SJCRH30 (cell line): Measurements from ENCODE around the gene SLC43A3. TPM values are rescaled to one million over a fixed set of nuclear protein-coding genes. Genes with fewer than 3 reads are reported as not detected.

ENCODE experiments used
- DNase-seq, 2 experiments: peaks; one replicate each; pipeline ENCODE4 v3.0.0-alpha.2; 2015 to 2020
- H3K27ac ChIP-seq: fragments of 250-450 bp; sonication (Bioruptor Pico); 2 replicates; pipeline ENCODE4 v1.5.1; 2020; ENCODE audit warnings: mild to moderate bottlenecking, moderate library complexity
- H3K27me3 ChIP-seq: fragments of 250-450 bp; sonication (Bioruptor Pico); 2 replicates; pipeline ENCODE4 v1.5.1; 2020; ENCODE audit warnings: mild to moderate bottlenecking, moderate library complexity
- H3K36me3 ChIP-seq: fragments of 250-450 bp; sonication (Bioruptor Pico); 2 replicates; pipeline ENCODE4 v1.5.1; 2020; ENCODE audit warnings: mild to moderate bottlenecking, moderate library complexity
- H3K4me1 ChIP-seq: fragments of 250-450 bp; sonication (Bioruptor Pico); 2 replicates; pipeline ENCODE4 v1.5.1; 2020; ENCODE audit warnings: mild to moderate bottlenecking, moderate library complexity
- H3K4me3 ChIP-seq: fragments of 250-450 bp; sonication (Bioruptor Pico); 2 replicates; pipeline ENCODE4 v1.5.1; 2020; ENCODE audit warnings: mild to moderate bottlenecking, moderate library complexity
- H3K9me3 ChIP-seq: fragments of 250-450 bp; sonication (Bioruptor Pico); replicated peaks from 2 replicates; pipeline ENCODE4 v1.5.1; 2020; ENCODE audit warnings: mild to moderate bottlenecking, moderate library complexity
- total RNA-seq: library from RNA; depleted of rRNA; stranded (reverse); fragments of >200 nt; shearing (Covaris generic); gene quantifications from 2 replicates; pipeline ENCODE4 v1.2.3, GENCODE V29; 2014; rRNA removed

Gene SLC43A3
- total RNA-seq, 1 experiment from 2014 or later = 0.12 TPM

DNA sequence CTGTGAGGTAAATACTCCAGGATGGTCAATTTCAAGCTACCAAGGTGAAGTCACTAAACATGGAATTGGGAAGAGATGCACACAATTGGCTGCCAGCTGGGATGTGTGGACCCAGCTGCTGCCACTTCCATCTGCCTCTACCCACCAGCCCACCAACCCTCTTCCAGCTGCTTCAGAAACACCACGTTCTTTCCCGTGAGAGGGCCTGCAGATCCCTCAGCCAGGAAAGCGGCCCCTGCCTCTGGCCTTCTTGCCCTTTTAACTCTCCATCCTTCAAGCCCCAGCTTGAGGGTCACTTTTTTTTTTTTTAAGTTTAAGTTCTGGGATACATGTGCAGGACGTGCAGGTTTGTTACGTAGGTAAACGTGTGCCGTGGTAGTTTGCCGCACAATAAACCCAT, 65.9 kb downstream of the SLC43A3 start:
- Histone ChIP-seq H3K36me3 (no peaks in the 10 kb centered on the region), H3K4me3 (no peak overlapping the region), H3K27me3 (0 out of 2 replicates have a peak, but pooled peaks cover 3% of the 10 kb centered on the region), H3K27ac (no peak overlapping the region), H3K9me3 (no peaks in the 10 kb centered on the region), H3K4me1 (peaks cover 17% of the 10 kb centered on the region)
- peak in 1 of 2 experiments; percentile 26 for DNase-seq

DNA sequence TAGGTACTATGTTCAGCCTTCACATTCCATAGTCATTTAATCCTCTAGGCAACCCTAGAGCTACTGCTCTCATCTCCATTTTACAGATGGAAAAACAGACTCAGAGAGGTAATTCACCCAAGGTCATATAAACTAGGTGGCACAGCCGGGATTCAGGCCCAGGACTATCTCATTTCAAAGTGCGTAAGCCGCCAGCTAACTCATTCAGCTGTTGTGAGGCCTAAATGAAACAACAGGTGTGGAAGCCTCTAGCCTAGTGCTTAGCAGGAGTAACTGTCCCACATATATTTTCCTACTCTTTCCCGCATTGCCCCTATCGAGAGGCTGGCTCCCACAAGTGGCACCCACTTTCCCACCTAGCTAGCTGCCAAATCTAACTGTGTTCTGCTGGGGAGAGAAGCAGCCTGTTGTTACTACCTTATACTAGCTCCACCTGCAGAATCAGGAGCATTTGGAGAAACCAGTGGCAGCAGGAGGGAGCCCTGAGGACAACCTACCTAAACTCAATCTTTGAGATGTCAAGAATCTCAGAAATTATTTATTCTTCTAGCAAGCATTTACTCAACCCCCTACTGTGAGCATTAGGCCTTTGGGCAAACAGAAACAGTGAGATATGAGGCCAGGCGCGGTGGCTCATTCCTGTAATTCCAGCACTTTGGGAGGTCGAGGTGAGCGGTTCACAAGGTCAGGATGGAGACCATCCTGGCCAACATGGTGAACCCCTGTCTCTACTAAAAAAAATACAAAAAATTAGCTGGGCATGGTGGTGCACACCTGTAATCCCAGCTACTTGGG, 66.8 kb downstream of the SLC43A3 start:
- H3K9me3 ChIP-seq = no peaks in the 10 kb centered on the region
- H3K4me1 ChIP-seq = peaks cover 17% of the 10 kb centered on the region
- H3K27ac ChIP-seq = peak overlapping the region; percentile 12; the same call in 1 of the 2 replicates
- H3K27me3 ChIP-seq = 0 out of 2 replicates have a peak, but pooled peaks cover 3% of the 10 kb centered on the region
- no peak overlapping the region for H3K4me3 ChIP-seq
- DNase-seq = peak; percentile 72 to 92
- H3K36me3 ChIP-seq = no peaks in the 10 kb centered on the region

GRCh38 chr11:57359396-57359795, 67.5 kb downstream of the SLC43A3 start:
- no peak overlapping the region for H3K4me3 ChIP-seq
- 0 out of 2 replicates have a peak, but pooled peaks cover 3% of the 10 kb centered on the region for H3K27me3 ChIP-seq
- peaks cover 17% of the 10 kb centered on the region for H3K4me1 ChIP-seq
- H3K27ac ChIP-seq = no peak overlapping the region
- peak in 1 of 2 experiments; percentile 42 for DNase-seq
- H3K36me3 ChIP-seq = no peaks in the 10 kb centered on the region
- no peaks in the 10 kb centered on the region for H3K9me3 ChIP-seq

DNA sequence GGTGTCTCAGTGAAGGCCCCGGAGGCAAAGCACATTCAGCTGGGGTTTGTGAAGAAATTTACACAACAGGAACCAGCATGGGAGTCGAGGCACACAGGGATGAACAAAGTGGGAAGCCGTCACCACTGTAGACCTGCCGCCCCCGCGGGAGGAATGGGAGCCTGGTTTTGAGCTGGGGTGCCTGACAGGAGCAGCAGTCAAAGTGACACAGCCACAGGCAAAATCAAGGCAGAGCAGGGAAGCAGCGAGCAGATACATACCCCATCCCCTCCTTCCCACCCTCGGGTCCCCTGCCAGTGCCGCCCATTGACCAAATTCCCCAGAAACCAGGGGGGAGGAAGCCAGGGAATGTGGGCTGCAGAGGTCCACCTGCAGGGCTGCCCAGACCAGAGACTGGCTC, 67.9 kb downstream of the SLC43A3 start:
- Histone ChIP-seq H3K9me3 (no peaks in the 10 kb centered on the region), H3K27me3 (0 out of 2 replicates have a peak, but pooled peaks cover 3% of the 10 kb centered on the region), H3K27ac (no peak overlapping the region), H3K36me3 (no peaks in the 10 kb centered on the region), H3K4me3 (no peak overlapping the region), H3K4me1 (peaks cover 17% of the 10 kb centered on the region)
- no peak for DNase-seq

GRCh38 chr11:57358543-57358961, 68.4 kb downstream of the SLC43A3 start:
- DNase-seq = no peak
- H3K9me3 ChIP-seq = no peaks in the 10 kb centered on the region
- peaks cover 17% of the 10 kb centered on the region for H3K4me1 ChIP-seq
- H3K27ac ChIP-seq = no peak overlapping the region
- H3K4me3 ChIP-seq = no peak overlapping the region
- H3K27me3 ChIP-seq = 0 out of 2 replicates have a peak, but pooled peaks cover 3% of the 10 kb centered on the region
- H3K36me3 ChIP-seq = no peaks in the 10 kb centered on the region

GRCh38 chr11:57357856-57358255, 69.1 kb downstream of the SLC43A3 start:
- Histone ChIP-seq H3K9me3 (no peaks in the 10 kb centered on the region), H3K4me1 (peaks cover 21% of the 10 kb centered on the region), H3K4me3 (no peak overlapping the region), H3K27me3 (0 out of 2 replicates have a peak, but pooled peaks cover 3% of the 10 kb centered on the region), H3K27ac (no peak overlapping the region), H3K36me3 (no peaks in the 10 kb centered on the region)
- no peak for DNase-seq

GRCh38 chr11:57357310-57357709, 69.6 kb downstream of the SLC43A3 start:
- no peaks in the 10 kb centered on the region for H3K9me3 ChIP-seq
- H3K27me3 ChIP-seq = no peaks in the 10 kb centered on the region
- H3K27ac ChIP-seq = no peak overlapping the region
- peaks cover 21% of the 10 kb centered on the region for H3K4me1 ChIP-seq
- no peak overlapping the region for H3K4me3 ChIP-seq
- H3K36me3 ChIP-seq = no peaks in the 10 kb centered on the region
- DNase-seq = no peak

Other genes starting within 250 kb of the SLC43A3 start
- not detected in 2 replicates for gene LRRC55, start 245.2 kb downstream of the SLC43A3 start, total RNA-seq
- gene APLNR, start 189.9 kb downstream of the SLC43A3 start, total RNA-seq = 0.08 and 0.13 TPM in 2 replicates
- 53.5 and 70.9 TPM in 2 replicates for gene TNKS1BP1, start 102.2 kb downstream of the SLC43A3 start, total RNA-seq
- gene SSRP1, start 91.2 kb downstream of the SLC43A3 start, total RNA-seq = 248 and 249 TPM in 2 replicates
- not detected in 2 replicates for gene P2RX3, start 88.8 kb downstream of the SLC43A3 start, total RNA-seq
- not detected in 2 replicates for gene PRG3, start 46.0 kb downstream of the SLC43A3 start, total RNA-seq
- not detected in 2 replicates for gene PRG2, start 36.5 kb downstream of the SLC43A3 start, total RNA-seq
- 0.26 and 0.35 TPM in 2 replicates for gene RTN4RL2, start 33.4 kb upstream of the SLC43A3 start, total RNA-seq
- 8.8 and 9.5 TPM in 2 replicates for gene SLC43A1, start 88.6 kb upstream of the SLC43A3 start, total RNA-seq
- gene TIMM10, start 103.6 kb upstream of the SLC43A3 start, total RNA-seq = 93.2 and 147 TPM in 2 replicates
- gene SMTNL1, start 110.5 kb upstream of the SLC43A3 start, total RNA-seq = 4.5 and 5.6 TPM in 2 replicates
- gene UBE2L6, start 140.6 kb upstream of the SLC43A3 start, total RNA-seq = 36.9 and 39.9 TPM in 2 replicates
- 12.3 and 13.8 TPM in 2 replicates for gene SERPING1, start 170.6 kb upstream of the SLC43A3 start, total RNA-seq
- 0.04 TPM in 1 of 2 replicates, not detected in the other for gene YPEL4, start 222.8 kb upstream of the SLC43A3 start, total RNA-seq
- 26.5 and 27.4 TPM in 2 replicates for gene CLP1, start 230.6 kb upstream of the SLC43A3 start, total RNA-seq
- 45.6 and 46.6 TPM in 2 replicates for gene ZDHHC5, start 241.0 kb upstream of the SLC43A3 start, total RNA-seq